EL (cell line): ENCODE data around the gene IL1RAP.
"Not testable (repeated sequence)": the region's sequence is repeated elsewhere in the genome, so short reads cannot be mapped to it uniquely, and the experiment has no call there.

Experiments used
- DNase-seq: peaks from one replicate; pipeline ENCODE4 v3.0.0-alpha.2; 2016

IL1RAP gene

GRCh38 chr3:190513409-190514370, at the start of gene IL1RAP:
IL1RAP (plus strand) TSS chr3:190514085; CDS start chr3:190564290, 50,205 bp downstream.
- DNase-seq: peak; percentile 94

- no peak for DNase-seq
Observed at GRCh38 chr3:190467922-190468321, 46.0 kb upstream of the IL1RAP start.

- DNase-seq: not testable (repeated sequence)
Observed at GRCh38 chr3:190473261-190473660, 40.6 kb upstream of the IL1RAP start.

- no peak for DNase-seq
Observed at GRCh38 chr3:190481779-190482178, 32.1 kb upstream of the IL1RAP start.

- DNase-seq: no peak
Observed at GRCh38 chr3:190485830-190486532, 27.9 kb upstream of the IL1RAP start.

GRCh38 chr3:190486533-190486864, 27.4 kb upstream of the IL1RAP start:
- no peak for DNase-seq

- no peak for DNase-seq
Observed at GRCh38 chr3:190486908-190487607, 26.8 kb upstream of the IL1RAP start.

- no peak for DNase-seq
Observed at GRCh38 chr3:190491533-190492054, 22.3 kb upstream of the IL1RAP start.

GRCh38 chr3:190492129-190492528, 21.8 kb upstream of the IL1RAP start:
- DNase-seq: no peak

- no peak for DNase-seq
Observed at GRCh38 chr3:190492966-190493365, 20.9 kb upstream of the IL1RAP start.

GRCh38 chr3:190494907-190495306, 19.0 kb upstream of the IL1RAP start:
- no peak for DNase-seq

GRCh38 chr3:190495354-190495753, 18.5 kb upstream of the IL1RAP start:
- DNase-seq: no peak

GRCh38 chr3:190495796-190496195, 18.1 kb upstream of the IL1RAP start:
- DNase-seq: no peak

- no peak for DNase-seq
Observed at GRCh38 chr3:190496859-190497258, 17.0 kb upstream of the IL1RAP start.

GRCh38 chr3:190497811-190498210, 16.1 kb upstream of the IL1RAP start:
- peak; percentile 15 for DNase-seq

GRCh38 chr3:190498293-190498692, 15.6 kb upstream of the IL1RAP start:
- DNase-seq: no peak

- no peak for DNase-seq
Observed at GRCh38 chr3:190499122-190499521, 14.8 kb upstream of the IL1RAP start.

GRCh38 chr3:190502946-190503345, 10.9 kb upstream of the IL1RAP start:
- no peak for DNase-seq

- no peak for DNase-seq
Observed at GRCh38 chr3:190504354-190505125, 9.3 kb upstream of the IL1RAP start.

- no peak for DNase-seq
Observed at GRCh38 chr3:190505381-190506003, 8.4 kb upstream of the IL1RAP start.

GRCh38 chr3:190506271-190506670, 7.6 kb upstream of the IL1RAP start:
- no peak for DNase-seq

- DNase-seq: no peak
Observed at GRCh38 chr3:190512666-190513065, 1.2 kb upstream of the IL1RAP start.
